ENCODE data around the gene MISFA. TPM values are rescaled to one million over a fixed set of nuclear protein-coding genes. Genes with fewer than 3 reads are reported as not detected.
A peak's percentile ranks its signal among the peaks of the same experiment; 100 is the strongest.
"Not testable (repeated sequence)": the region's sequence is repeated elsewhere in the genome, so short reads cannot be mapped to it uniquely, and the experiment has no call there.

Gene MISFA
- total RNA-seq, 4 donors from 2014 or later = 0.36 to 1.8 TPM; not detected in 2

DNA sequence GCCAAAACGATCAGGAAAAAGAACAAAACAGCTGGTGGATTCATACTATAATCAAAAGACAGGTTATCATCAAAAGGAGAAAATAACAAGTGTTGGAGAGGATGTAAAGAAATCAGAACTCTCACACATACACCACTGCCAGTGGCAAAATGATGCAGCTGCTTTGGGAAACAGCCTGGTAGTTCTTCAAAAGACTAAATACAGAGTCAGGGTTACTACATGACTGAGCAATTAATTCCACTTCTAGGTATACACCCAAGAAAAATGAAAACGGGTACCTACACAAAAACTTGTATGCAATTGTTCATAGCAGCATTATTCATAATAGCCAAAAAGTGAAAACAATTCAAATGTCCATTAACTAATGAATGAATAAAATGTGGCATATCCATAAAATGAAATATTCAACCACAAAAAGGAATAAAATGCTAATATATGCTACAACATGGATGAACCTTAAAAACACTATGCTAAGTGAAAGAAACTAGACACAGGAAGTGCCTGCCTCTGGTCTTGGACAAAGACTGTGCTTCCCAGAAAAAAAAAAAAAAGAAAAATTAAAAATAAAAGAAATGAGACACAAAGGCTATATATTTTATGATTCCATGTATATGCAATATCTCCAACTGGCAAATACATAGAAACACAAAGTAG, 19.3 kb upstream of the MISFA start:
- DNase-seq (ENCODE audit: low spot score) (no peak), ATAC-seq (ENCODE audit: low FRiP score) (no peak)
- TF ChIP-seq, protein P1, sequence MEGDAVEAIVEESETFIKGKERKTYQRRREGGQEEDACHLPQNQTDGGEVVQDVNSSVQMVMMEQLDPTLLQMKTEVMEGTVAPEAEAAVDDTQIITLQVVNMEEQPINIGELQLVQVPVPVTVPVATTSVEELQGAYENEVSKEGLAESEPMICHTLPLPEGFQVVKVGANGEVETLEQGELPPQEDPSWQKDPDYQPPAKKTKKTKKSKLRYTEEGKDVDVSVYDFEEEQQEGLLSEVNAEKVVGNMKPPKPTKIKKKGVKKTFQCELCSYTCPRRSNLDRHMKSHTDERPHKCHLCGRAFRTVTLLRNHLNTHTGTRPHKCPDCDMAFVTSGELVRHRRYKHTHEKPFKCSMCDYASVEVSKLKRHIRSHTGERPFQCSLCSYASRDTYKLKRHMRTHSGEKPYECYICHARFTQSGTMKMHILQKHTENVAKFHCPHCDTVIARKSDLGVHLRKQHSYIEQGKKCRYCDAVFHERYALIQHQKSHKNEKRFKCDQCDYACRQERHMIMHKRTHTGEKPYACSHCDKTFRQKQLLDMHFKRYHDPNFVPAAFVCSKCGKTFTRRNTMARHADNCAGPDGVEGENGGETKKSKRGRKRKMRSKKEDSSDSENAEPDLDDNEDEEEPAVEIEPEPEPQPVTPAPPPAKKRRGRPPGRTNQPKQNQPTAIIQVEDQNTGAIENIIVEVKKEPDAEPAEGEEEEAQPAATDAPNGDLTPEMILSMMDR (IDR thresholded peaks at IDR 0.05) = no peak

DNA sequence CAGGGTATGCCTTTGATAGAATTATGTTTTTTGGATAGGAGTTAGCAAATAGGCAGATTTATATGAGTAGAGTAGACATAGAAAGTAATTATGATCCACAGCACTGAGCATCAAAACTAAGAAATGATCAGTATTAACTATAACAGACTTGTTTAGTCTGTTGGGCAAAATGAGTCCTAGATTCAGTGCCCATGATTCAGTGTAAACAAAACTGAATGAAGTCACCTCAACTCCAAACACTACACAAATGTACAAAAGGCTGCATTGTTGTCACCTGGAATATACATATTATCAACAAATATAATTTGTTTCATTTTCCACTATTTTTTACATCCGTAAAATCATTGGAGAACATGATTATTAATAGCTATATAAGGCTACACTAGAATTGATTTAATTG, 17.8 kb upstream of the MISFA start:
- DNase-seq (ENCODE audit: low spot score) (no peak), ATAC-seq (ENCODE audit: low FRiP score) (no peak)
- TF ChIP-seq, protein P1 (IDR thresholded peaks at IDR 0.05) = no peak

DNA sequence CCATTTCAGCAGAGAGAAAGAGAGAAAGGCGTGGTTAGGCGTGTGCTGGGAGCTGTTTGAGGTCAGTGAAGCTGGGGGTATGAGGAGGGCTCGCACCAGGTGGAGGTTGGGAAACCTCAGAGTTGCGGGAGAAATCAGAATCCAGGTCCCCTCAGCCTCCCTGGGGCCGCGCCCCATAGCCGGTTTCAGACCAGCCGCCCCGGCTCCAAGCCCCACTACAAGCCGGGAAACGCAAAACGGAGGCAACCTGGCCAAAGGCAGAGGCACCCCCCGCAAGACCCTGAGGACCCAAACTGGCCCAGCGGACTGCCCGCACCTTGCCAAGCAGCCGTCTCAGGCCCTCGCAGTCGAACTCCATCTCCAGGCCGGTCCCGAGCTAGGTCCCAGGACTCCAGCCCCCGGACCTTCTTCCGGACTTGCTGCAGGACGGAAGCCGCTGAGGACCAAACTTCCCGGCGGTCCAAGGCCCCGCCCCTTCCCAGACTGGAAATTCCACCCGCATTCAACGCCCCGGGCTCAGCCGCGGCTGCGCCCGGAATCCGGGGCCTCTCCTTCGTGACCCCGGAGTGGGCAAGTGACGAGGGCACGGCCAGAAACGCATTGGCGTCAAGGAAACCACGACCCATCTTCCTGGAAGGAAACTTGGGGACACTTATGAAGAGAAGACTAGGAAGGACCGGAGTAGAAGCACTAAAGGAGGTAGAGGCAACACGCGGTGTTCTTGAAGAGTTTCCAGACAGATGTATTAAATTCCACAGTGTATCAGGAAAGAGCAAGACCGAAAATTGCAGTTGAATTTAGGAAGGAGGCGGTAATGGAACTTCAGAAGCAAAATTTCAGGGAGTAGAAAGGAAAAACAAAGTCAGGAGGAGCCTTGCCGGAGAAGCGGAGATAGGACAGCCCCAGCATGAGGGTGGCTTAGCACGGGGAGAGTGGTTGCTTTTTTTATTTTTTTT, 11.0 kb upstream of the MISFA start, which contains the start of gene UEVLD:
TSS of gene UEVLD (minus strand) at position 438 of the 956 bp plus-strand sequence. CDS start at position 358, 80 bp downstream.
- peak; percentile 99 for ATAC-seq (ENCODE audit: low FRiP score)
- TF ChIP-seq, protein P1 (IDR thresholded peaks at IDR 0.05) = no peak

DNA sequence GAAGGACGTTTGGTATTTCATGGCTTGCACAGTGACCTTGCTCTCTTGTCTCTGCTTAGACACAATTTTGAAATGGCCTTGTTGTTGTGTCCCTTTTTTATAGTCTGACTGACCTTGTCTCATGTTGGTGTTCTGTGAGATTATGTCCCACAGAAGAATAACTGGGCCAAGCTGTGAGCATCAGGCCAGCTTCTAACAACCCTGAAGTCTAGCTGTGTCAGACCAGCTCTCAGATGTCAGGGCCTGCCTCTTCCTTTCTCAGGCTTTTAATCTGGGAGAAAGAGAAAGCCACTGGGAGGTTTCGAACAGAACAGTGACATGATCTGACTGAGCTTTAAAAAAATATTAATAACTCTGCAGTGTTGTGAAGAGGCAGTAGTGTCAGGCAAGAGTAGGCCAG, 9.0 kb upstream of the MISFA start:
- ATAC-seq (ENCODE audit: low FRiP score) = no peak
- DNase-seq (ENCODE audit: low spot score) = no peak
- TF ChIP-seq, protein P1 (IDR thresholded peaks at IDR 0.05) = no peak

More for the DNA sequence above, 11.0 kb upstream of the MISFA start, which contains the start of gene UEVLD:
- DNase-seq (ENCODE audit: low spot score) = peak; percentile 71

DNA sequence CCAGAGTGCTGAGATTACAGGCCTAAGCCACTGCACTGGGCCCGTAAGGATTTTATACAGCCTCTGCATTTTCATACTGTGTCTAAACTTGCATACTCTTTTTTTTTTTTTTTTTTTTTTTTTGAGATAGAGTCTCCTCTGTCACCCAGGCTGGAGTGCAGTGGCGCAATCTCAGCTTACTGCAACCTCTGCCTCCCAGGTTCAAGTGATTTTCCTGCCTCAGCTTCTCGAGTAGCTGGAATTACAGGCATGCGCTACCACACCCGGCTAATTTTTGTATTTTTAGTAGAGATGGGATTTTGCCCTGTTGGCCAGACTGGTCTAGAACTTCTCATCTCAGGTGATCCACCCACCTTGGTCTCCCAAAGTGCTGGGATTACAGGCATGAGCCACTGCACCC, 5.5 kb upstream of the MISFA start:
- not testable (repeated sequence) for DNase-seq (ENCODE audit: low spot score); ATAC-seq (ENCODE audit: low FRiP score)

DNA sequence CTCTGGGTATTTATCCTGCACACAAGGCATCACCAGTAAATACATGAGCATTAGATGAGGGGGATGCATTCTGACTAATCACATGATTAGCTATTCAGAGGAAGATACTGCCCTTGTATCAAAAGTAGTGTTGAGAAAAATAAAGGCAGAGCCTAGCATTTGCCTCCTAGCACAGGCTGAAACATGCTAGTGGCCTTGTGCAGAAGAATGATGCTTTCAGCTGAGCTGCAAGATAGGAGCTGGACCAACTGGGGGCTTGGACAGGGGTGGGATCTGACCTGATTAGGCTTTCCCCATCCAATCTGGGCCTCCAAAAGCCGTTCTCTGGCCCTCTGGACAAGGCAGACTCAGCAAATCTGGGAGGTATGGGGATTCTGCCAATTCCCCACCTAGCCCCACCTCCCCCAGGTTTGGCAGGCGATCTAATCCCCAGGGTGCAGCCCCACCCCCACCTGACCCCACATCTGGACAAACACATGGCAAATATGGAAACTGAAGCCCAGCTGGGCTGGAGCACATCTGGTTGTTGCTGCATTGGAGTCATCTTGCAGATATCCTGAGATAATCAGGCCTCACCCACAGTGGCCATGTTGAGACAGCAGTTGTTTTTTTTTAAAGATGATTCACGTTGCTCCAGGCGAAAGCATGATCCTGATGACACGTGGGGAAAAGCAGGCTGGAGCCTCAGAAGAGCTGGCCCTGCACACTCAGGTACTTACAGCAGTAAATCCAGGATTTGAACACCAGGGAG, 4.4 kb upstream of the MISFA start:
- DNase-seq (ENCODE audit: low spot score) (no peak), ATAC-seq (ENCODE audit: low FRiP score) (no peak)
- TF ChIP-seq, protein P1 (IDR thresholded peaks at IDR 0.05) = no peak
